ENCODE results near the gene HOXA6.

DNA sequence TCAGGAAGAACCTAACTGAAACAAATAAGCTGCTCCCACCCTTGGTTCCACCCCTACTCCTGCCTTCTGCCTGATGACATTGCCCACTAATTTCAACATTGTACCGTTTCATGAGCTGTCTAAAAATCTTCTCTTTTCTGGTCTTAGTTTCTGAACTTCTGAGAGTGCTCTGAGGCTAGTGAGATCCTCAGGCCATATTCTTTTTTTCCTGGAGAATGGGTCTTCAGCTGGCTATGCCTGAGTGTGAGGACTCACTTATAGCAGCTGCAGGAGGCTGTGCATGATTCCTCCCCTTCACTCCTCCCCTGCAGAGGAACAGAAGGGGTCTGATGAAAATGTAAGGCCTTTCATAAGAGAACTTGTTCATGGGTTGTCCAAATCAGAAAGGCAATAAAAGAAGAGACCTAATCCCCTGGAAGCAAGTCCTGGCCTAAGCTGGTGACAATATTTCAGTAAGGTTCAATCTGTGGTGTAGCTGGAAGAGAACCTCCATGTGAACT is 28.1 kb downstream of the HOXA6 start:
- TF ChIP-seq CTCF (IDR thresholded peaks at IDR 0.05; ENCODE audit: borderline replicate concordance, extremely low read depth, low read length, poor library complexity, severe bottlenecking) (no peak), EZH2 (IDR thresholded peaks at IDR 0.05; ENCODE audit: borderline replicate concordance, low read depth, low read length, severe bottlenecking) (no peak)

Data from DND-41 (cell line).